GM12875 (cell line): ENCODE measurements around the gene SOX3.

Source experiments
- H3K4me3 ChIP-seq: one replicate; pipeline ENCODE4 v1.5.1; 2011; ENCODE audit warnings: low read depth, low read length, control low read depth
- TF ChIP-seq, protein P1 (sequence below): IDR thresholded peaks from 2 replicates; pipeline ENCODE4 v1.5.1; 2011; ENCODE audit warnings: low read depth, mild to moderate bottlenecking, control low read depth, inconsistent platforms, low read length, moderate library complexity, borderline replicate concordance; ENCODE audit not compliant: insufficient read depth

SOX3 gene

DNA sequence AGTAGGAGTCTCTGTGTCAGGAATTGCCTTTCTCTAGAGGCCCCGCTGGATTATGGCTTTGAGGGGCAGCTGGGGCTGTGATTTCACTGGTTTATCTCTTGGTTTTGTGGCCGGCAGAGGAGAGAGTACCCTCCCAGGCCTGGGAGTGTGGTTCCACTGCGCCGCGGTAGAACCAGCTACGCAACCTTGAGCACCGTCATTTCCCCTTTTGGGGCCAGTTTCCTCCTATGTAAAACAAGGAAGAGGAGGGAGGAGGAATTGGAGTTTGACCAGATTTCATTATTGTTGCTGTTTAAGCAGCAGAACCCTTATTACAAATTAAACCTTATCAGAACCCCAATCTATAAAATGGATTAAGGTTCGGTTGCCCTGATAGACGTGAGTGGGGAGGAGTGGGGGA lies 4.4 kb downstream of the SOX3 start:
- TF ChIP-seq, protein P1, sequence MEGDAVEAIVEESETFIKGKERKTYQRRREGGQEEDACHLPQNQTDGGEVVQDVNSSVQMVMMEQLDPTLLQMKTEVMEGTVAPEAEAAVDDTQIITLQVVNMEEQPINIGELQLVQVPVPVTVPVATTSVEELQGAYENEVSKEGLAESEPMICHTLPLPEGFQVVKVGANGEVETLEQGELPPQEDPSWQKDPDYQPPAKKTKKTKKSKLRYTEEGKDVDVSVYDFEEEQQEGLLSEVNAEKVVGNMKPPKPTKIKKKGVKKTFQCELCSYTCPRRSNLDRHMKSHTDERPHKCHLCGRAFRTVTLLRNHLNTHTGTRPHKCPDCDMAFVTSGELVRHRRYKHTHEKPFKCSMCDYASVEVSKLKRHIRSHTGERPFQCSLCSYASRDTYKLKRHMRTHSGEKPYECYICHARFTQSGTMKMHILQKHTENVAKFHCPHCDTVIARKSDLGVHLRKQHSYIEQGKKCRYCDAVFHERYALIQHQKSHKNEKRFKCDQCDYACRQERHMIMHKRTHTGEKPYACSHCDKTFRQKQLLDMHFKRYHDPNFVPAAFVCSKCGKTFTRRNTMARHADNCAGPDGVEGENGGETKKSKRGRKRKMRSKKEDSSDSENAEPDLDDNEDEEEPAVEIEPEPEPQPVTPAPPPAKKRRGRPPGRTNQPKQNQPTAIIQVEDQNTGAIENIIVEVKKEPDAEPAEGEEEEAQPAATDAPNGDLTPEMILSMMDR, result no peak
- H3K4me3 ChIP-seq, result no peak overlapping the region

DNA sequence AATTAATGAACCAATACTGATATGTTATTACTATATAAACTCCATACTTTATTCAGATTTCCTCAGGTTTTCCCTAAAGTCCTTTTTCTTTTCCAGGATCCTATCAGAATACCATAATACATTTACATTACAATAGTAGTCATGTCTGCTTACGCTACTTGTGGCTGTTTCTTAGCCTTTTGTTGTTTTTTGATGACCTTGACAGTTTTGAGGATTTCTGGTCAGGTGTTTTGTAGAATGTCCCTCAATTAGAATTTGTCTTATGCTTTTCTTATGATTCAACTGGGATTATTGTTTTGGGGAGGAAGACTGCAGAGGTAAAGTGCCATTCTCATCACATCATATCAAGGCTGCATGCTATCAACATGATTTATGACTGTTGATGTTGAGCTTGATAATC lies 9.1 kb downstream of the SOX3 start:
- TF ChIP-seq, protein P1, result no peak
- H3K4me3 ChIP-seq, result no peak overlapping the region

- TF ChIP-seq, protein P1, result no peak
- H3K4me3 ChIP-seq, result no peak overlapping the region
Measured at GRCh38 chrX:140492066-140492994, 12.5 kb downstream of the SOX3 start.

GRCh38 chrX:140480765-140481164 lies 24.1 kb downstream of the SOX3 start:
- TF ChIP-seq, protein P1, result no peak
- no peak overlapping the region for H3K4me3 ChIP-seq

- TF ChIP-seq, protein P1, result no peak
- H3K4me3 ChIP-seq, result no peak overlapping the region
Measured at GRCh38 chrX:140477987-140478386, 26.9 kb downstream of the SOX3 start.

DNA sequence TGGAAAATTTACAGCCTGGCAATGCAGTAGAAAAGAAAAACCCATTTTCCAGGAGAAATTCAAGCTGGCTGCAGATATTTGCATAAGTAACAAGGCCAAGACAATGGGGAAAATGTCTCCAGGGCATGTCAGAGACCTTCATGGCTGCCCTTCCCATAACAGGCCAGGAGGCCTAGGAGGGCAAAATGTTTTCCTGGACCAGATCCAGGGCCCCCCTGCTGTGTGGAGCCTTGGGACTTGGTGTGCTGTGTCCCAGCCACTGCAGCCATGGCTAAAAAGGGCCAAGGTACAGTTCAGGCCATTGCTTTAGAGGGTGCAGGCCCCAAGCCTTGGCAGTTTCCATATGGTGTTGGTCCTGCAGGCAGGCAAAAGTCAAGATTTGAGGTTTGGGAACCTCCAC lies 29.8 kb downstream of the SOX3 start:
- no peak overlapping the region for H3K4me3 ChIP-seq
- TF ChIP-seq, protein P1, result no peak

DNA sequence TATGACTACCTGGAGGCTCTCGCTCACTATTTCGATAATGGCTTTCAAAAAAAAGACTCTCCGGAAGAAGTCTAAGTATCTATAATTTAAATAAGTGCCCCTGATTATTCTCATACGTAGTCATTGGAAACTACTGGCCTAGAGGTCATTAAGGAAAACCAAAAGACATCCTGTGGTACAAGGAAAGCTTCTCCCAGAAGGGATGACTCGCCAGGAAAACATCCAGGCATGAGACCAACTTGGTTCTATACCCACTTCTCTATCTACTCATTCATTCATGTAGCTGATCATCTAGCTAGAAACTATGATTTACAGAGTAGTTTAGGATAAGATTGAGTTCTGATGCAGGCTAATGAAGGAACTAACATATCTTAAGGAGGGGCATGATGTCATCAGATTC lies 37.7 kb downstream of the SOX3 start:
- H3K4me3 ChIP-seq, result no peak overlapping the region
- TF ChIP-seq, protein P1, result no peak
